GM19035 (cell line): ENCODE results near the gene IFT88.

Experiments used
- ATAC-seq: cut with Tn5 transposase; IDR thresholded peaks from one replicate; pipeline ENCODE4 v1.9.1; 2021; ENCODE audit not compliant: unreplicated experiment

IFT88 gene

DNA sequence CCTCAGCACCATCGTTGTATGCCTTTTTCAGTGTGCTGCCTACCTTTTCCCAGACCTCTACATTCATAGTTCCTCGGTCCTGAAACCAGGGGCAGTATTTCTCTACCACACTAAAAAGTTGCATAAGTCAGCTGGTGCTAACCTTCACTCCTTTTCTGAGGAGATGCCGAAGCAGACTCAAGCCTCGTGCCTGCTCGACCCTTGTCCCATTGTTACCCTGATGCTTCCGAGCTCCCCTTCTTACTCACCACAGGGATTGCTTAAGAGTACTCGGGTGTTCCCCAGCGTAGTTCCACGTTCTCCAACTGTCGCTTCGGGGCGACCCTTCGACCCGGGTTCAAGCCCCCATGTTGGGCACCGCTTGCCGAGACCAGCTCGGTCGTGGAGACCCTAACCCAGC lies 117.6 kb downstream of the IFT88 start:
- no peak for ATAC-seq

DNA sequence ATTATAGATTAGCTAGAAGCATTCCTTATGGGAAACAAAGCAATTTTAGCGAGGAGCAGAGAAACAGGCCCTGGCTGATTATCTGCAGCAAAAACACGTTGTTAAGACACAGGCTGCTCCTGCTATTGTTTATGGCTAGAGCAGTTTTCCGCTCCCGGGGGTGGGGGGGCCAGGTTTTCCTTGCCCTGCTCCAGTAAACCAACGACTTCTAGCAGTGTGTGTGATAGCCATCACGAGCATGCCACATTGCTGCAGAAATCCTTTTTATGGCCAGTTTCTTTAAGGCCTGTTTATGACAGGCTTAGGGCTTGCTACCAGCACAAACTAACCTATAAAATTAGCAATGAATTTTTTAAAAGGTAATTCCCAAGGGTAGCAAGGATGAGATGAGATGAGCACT lies 118.1 kb downstream of the IFT88 start:
- ATAC-seq, result no peak

DNA sequence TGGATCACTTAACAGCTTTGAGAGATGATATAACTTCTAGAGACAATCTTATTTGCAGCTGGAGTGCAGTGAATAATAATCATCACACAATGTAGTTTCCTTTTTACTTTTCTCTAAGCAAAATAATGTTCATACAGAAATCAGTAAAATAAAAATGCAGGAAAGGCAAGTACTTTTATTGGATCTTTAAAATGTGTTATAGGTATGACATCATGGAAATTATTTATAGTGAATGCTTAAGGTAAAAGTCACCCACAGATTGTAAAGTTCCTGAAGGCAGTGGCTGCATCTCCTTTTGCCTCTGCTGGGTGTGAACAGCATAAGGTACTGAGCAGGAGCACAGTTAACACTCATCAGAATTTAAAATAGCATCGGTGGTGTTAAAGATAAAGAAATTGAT lies 119.2 kb downstream of the IFT88 start:
- no peak for ATAC-seq

DNA sequence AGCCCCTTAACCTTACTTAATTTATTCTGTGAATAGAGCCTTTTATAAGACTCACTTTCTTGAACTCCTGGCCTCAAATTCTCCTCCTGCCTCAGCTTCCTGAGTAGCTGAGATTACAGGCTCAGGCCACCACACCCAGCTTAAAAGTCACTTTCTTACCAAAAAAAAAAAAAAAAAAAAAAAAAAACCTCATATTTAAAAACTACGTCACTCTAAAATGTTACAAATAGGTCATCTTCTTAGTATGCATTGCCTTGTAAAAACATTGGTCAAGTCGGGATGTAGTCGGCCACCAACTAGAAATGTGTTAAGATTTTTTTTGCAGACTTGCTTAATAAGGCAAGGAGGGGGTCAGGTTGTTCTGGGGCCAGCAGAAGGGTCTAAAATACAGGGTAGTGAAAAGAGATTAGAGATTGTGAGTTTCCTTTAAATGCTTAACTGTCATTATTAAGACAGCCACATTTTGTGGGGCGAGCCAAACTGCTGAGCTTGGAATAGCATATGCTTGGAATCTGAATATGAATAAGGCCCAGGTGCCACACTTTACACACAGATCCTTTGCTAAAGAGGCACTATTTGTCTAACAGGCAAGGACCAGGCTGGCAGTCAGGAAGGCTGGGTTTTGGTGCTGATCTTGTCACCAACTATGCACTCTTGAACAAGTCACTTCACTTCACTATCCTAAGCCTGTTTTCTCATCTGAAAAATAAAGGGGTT lies 120.1 kb downstream of the IFT88 start:
- ATAC-seq, result no peak

DNA sequence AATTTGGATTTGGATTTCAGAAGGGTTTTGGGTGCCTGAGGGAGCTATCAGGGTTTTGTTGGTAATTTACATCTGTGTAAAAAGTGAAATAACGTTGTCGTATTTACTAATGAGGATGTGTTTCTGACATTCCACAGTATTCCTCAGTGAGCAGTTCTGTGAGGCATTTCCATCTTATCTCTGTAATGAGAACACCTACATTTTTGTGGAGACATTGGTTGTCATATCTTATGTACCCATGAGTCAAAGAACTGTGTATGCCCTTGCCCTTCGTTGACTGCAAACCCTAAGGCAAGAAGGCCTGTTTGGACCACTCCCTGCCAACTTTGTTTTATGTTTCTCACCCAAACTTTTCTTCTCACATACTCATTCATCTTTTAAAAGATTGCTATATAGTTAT lies 122.3 kb downstream of the IFT88 start:
- ATAC-seq, result no peak

DNA sequence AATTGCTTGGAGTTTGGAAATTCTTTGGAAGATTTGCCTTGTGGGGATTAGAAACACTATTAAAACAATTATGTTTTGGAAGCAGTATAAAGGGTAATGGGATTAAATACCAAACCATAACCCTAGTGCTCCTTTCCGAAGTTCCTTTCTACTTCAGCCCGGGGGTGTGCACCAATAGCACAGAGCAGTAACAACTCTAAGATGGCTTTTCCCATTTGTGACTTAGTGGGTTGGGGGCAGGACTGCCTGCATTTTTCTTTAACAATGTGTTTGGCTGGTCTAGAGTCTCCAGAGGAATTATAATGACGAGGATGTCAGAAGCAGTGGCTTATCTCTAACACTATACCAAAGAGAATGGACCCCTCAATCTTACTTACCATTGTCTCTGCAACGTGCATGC lies 124.7 kb downstream of the IFT88 start:
- ATAC-seq, result no peak

DNA sequence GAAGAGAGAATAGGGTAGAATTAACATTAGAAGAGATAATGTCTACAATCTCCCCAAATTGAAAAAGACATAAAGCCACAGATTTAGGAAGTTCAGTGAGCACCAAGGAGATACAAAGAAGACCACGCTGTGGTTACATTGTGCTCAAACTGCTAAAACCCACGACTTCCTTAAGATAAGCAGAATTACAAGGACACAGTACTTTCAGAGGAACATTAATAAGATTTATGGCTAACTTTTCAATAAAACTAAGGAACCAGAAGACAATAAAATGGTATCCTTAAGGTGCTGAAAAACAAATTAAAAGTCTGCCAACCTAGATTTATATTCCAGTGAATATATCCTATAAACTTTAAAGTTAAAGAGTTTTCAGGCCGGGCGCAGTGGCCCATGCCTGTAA lies 129.1 kb downstream of the IFT88 start:
- no peak for ATAC-seq

DNA sequence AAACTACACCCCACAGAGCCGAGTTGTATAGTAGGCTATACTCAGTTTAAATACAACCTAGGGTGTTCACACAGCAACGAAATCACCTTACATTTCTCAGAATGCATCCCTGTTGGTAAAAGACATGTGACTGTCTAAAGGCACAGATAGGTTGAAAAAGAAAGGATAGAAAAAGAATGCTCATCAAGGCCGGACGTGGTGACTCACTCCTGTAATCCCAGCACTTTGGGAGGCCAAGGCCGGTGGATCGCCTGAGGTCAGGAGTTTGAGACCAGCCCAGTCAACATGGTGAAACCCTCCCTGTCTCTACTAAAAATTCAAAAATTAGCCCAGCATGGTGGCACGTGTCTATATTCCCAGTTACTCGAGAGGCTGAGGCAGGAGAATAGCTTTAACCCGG lies 132.8 kb downstream of the IFT88 start:
- no peak for ATAC-seq

DNA sequence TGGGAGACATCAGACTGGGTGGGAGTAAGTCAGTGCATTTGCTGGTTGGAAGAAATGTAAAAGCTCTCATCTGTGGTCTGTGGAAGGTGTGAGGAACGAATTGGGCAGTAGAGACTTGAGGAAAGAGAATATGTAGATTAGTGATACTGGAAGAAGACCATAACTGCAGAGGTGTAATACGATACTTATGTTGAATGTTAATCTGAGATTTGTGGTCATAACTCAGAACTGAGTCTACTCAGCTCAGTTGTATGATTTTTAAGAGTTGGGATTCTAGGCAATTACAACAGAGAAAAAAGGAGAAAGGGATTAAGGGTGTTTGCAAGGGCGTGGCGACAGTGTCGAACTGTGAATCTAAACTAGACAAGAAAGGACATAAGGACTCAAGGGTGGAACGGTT lies 133.3 kb downstream of the IFT88 start:
- no peak for ATAC-seq

DNA sequence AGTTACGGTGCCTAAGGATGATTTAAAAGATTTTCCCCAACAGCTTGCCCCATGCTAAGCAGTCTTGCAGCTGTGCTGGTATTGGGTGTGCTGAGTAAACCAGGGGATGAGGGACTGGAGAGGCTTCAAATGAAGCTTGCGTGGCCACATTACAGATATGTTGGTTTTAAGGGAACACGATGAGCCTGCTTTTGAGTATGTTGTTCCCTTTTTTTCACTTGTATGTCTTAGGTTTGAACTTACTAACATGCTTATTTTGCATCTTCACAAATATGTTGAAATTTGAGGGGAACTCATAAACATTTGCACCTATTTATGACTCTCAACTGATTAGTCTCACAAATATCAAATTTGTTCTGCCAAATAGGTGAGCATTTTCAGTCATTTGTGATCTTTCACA lies 134.5 kb downstream of the IFT88 start:
- ATAC-seq, result no peak

DNA sequence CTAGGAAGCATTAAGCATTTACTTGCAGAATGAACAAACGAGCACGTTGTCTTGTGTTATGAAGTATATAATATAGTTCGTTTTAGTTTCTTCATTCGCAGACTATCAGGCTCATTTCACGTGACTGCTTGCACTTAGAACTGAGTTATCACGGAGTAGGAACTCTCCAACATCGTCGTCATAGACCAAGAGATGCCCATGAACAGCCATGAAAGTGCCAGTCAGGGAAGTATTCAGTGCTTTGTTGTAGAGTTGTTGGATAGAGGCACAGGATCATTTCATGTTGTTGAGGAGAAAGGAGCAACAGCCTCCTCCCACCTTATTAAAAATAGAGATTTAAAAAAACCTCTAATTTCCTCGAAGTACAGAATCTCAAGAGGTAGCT lies 135.6 kb downstream of the IFT88 start:
- no peak for ATAC-seq

DNA sequence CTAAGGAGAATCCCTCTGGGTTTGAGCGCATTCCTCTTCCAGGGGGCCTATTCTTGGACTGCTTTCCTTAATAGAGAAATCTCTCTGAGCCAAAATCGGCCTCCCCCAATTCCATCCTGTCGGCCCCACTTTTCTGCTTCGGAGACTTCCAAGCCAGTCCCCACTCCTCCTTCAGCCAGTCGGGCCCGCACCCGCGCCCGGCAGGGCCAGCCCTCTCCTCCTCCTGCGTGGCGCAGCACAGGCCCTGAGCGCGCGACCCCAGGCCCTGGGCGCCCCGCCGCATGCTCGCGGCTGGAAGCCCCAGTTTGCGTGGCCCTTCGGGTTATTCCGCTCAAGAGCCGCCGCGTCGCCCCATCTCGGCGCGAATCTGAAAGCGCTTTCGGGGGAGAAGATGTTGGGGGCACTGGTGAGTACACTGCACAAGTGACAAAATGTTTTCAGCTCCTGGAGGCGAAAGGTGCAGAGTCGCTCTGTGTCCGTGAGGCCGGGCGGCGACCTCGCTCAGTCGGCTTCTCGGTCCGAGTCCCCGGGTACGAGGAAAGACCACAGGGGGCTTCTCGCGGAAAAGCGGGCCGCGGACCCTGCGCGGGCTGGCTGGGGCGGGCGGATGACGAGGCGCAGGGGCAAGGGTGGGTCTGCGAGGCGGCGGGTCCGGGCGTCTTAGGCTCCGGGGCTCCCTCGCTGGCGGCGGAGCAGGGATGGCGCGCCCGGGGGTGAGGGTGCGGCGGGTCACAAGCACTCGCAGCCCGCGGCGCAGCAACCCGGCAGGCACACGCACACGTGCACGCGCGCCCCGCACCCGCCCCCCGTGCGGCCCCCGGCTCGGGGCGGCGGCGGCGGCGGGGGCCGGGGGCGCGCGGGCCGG lies 136.2 kb downstream of the IFT88 start, which contains the start of gene IL17D:
Gene IL17D (plus strand): TSS at position 785 of the 865 bp plus-strand sequence. CDS start 303 bp downstream, outside the sequence.
- peak; percentile 34 for ATAC-seq

DNA sequence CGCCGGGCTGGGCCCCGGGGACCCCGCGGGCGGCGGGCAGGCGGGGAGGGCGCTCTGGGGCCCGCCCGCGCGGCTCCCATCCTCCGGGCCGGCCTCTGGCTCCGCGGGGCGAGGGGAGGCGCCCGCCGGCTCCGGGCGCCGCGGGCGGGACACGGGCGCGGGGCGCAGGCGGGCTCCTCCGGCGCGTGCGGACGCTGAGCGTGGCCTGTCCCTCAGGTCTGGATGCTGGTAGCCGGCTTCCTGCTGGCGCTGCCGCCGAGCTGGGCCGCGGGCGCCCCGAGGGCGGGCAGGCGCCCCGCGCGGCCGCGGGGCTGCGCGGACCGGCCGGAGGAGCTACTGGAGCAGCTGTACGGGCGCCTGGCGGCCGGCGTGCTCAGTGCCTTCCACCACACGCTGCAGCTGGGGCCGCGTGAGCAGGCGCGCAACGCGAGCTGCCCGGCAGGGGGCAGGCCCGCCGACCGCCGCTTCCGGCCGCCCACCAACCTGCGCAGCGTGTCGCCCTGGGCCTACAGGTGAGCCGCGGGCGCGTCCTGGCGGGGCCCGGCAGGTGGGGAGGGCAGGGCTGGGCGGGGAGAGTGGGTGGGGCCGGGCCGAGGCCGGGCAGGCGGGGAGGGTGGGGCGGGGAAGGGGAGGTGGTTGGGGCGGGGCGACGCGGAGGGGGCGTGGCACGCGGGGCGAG lies 137.0 kb downstream of the IFT88 start:
- peak; percentile 91 for ATAC-seq

DNA sequence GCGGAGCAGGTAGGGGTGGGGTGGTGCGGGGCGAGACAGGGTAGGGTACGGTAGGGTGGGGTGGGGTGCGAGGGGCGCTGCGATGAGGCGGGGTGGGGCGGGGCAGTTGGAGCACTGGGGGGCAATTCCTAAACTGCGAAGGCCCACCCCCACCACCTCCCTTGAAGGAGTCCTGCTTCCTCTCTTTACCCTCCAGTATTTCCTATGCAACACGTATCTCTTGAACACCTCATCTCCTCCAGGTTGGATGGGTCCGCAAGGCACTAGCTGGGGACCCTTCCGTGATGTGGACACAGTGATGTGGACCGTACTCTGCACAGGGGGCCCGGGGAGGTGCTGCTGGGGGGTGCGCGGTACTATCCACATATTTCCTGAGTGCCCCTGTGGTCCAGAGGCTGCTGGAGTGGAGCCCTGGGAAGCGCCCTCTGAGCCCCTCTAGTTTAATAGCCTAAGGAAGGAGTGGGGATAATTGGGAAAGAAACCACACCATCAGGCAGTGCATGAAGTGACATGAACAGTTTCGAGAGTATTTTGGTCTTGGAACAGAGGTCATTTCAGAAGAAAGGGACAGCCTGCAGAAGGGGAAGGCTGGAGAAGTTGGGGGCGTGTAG lies 137.6 kb downstream of the IFT88 start:
- ATAC-seq, result no peak

DNA sequence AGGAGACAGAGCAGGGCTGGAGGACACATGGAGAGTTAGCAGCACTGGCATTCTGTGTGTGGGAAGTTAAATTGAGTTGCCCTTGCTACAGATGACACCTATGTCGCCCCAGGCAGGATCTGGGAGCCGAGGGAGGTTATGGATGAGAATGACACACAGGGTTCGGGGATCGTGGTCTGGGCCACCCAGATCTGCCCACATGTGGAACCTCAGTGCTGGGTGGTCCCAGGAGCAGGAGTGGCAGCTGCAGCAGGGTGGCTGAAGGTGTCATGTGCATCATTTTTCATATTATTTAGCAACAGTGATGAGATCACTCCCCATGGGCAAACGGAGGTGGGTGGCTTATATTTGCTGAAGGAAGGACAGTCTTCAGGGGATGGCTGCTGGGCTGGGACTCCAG lies 139.7 kb downstream of the IFT88 start:
- no peak for ATAC-seq

DNA sequence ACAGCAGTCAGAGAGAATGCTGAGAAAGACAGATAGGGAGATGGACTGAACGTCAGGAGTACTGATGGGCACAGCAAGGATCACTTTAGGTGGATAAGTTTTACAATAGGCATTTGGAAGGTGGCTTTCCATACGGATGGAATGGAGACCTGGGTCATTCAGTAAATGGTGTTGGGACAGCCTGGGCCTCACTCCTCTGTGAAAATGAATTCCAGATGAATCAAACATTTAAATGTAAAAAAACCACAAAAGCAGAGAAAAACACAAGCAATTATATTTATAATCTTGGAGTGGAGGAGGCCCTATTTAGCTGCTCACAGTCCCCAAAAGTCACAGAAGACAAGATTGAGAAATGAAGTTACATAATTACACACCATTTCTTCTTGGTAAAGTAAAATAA lies 141.3 kb downstream of the IFT88 start:
- ATAC-seq, result no peak

DNA sequence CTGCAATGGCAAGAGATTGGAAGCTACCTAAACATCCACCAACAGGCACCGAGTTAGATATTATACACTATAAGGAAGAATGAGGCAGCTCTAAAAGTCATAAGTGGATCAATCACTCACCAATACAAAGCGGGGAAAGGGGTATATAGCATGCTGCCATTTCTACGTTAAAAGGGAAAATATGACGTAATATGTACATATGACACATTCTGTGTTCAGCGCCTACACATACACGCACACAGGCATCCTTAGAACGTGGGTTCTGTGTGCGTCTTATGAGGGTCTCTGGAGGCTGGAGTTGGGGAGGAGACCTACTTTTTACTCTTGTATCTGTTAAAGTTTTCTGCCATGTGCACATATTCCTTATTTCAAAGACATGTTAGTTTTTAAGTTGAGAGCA lies 142.4 kb downstream of the IFT88 start:
- no peak for ATAC-seq

DNA sequence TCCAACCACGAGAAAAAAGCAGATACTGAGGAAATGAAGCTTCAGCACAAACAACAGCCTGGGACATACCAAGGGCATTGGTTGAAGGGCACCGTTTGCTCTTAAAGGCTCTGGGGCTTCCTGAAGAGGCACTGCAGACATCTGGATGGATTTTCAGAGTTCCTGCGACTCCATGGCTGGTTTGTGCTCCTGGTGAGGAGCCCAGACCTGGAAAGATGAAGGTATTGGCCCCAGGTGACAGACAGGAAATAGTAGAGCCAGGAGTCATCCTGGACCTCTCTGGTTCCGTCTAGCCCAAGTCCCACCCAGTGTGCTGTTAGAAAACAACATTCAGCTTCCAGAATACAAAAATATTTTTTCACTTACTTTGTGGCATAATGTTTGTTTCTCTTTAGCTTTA lies 142.8 kb downstream of the IFT88 start:
- no peak for ATAC-seq

DNA sequence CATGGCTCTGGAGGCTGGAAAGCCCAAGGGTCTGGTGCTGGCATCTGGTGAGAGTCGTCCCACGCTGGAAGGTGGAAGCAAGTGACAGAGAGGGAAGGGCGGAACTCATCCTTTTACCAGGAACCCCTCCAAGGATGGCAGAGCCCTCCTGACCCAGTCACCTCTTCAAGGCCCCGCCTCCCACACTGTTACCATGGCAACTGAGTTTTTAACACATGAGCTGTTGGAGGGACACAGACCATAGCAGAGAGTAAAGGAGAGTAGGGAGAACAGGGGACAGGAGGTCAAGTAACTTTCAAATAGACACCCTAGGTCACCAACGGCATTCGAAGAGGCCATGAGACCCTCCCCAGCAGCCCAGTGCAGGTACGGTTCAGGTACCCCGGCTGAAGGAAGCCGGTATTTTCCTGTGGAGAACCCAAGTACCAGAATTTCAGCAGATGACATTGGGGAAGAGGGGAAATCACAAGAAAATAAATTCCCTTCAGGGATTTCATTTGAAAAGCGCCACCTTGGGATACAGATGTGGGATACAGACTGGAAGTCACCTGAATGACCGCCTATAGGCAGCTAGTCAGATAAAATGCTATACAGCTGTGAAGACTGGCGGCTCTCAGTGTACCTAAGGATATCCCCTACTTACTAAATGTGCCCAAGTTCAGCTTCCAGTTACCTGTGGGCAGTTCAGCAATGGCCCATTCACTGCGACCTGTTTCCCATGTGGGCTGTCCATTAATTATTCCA lies 144.5 kb downstream of the IFT88 start:
- no peak for ATAC-seq

DNA sequence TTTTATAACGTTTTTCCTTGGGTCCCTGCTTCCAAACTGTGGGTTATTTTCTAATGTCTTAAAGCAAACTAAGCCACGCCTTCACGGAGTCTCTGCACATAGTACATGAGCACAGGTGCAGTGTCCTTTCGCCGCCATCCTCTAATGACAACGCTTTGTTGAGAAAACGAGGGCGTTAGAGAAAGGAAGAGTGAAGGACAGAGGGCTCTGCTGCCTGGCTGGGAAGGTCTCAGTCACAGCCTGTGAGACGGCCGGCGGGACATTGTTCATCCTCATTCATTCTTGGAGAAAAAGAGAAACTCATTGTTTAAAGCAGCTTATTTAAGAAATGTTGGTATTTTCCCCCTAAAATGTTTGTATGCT lies 146.0 kb downstream of the IFT88 start:
- ATAC-seq, result no peak

DNA sequence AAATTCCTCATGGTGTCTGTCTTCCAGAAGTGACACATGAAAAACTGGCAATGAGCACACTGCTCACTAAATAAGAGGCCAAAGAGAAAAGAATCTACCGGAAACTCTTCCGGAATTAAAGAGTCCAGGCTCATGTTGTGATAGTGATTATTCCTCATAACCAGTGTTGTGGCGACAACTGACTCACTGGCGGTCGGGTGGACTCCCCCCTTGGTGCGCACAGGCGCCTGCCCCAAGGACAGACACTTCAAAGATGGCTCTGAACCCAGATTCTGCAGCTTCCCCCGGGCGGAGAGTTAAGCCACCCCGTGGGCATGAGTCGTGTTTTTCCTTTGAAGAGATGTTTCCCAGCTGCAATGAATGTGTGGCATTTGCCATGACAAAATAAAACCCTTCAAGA lies 146.8 kb downstream of the IFT88 start:
- no peak for ATAC-seq
